ENCODE results near the gene APOL3. TPM values are rescaled to one million over a fixed set of nuclear protein-coding genes. Genes with fewer than 3 reads are reported as not detected.
A peak's percentile ranks its signal among the peaks of the same experiment; 100 is the strongest.

Gene APOL3
- total RNA-seq, 1 donor from 2014 or later: 2.3 TPM

DNA sequence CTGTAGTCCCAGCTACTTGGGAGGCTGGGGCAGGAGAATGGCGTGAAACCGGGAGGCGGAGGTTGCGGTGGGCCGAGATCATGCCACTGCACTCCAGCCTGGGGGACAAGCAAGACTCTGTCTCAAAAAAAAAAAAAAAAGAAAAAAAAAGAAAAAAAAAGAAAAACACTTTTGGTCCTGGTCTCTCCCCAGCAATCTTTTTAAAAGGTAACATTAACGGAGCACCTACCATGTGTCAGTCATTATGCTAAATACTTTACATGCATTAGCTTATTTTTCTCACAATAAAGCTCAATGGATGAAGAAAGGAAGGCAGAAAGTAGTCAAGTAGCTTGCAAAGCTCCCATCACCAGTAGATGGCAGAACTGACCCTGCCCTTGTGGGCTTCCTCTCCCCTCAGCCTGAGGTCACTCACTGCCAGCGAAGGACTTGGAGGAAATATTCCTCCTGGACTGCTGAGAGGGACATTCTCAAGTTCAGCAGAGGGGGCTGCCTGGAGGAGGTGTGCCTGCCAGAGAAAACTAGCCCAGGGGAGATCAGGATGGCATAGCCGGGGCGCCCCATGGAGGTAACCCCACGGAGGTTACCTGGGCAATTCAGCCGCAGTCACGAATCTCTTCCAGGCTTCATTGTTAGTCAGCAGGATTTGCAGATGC, 15.5 kb downstream of the APOL3 start:
- H3K4me3 Mint-ChIP-seq (ENCODE audit: unreplicated experiment): no peak overlapping the region
- H3K4me1 Mint-ChIP-seq (ENCODE audit: low read depth, unreplicated experiment): peaks cover 10% of the 10 kb centered on the region
- H3K4me1 ChIP-seq (ENCODE audit: insufficient read depth, low read length): no peaks in the 10 kb centered on the region
- no peaks in the 10 kb centered on the region for H3K9me3 ChIP-seq (ENCODE audit: insufficient read depth, low read depth, low read length)
- H3K27me3 ChIP-seq (ENCODE audit: insufficient read depth, low read length): peaks cover 18% of the 10 kb centered on the region
- no peak overlapping the region for H3K27ac ChIP-seq (ENCODE audit: low read depth, low read length)
- peaks cover 2% of the 10 kb centered on the region for H3K9me3 Mint-ChIP-seq (ENCODE audit: unreplicated experiment)
- no peak overlapping the region for H3K4me3 ChIP-seq (ENCODE audit: insufficient read depth, low read depth, low read length)
- peak overlapping the region; percentile 34 for H3K27ac Mint-ChIP-seq (ENCODE audit: unreplicated experiment)
- H3K9ac ChIP-seq (ENCODE audit: low read length): no peak overlapping the region
- peak; percentile 100 for FAIRE-seq
- DNase-seq (ENCODE audit: low read depth): peak; percentile 46
- H3K36me3 Mint-ChIP-seq (ENCODE audit: low read depth, unreplicated experiment): peaks cover 2% of the 10 kb centered on the region
- H3K36me3 ChIP-seq (ENCODE audit: insufficient read depth, low read length): no peaks in the 10 kb centered on the region
- no peaks in the 10 kb centered on the region for H3K79me2 ChIP-seq (ENCODE audit: insufficient read depth, low read length)
- H3K27me3 Mint-ChIP-seq (ENCODE audit: low read depth, unreplicated experiment): peaks cover 27% of the 10 kb centered on the region
- peak overlapping the region; percentile 12 for H3K4me2 ChIP-seq (ENCODE audit: low read length)
- H4K20me1 ChIP-seq (ENCODE audit: insufficient read depth, low read length): no peaks in the 10 kb centered on the region
- H2AFZ ChIP-seq (ENCODE audit: low read depth, low read length): peak overlapping the region; percentile 3
- TF ChIP-seq EZH2 (IDR thresholded peaks at IDR 0.05; ENCODE audit: insufficient read depth, low read length): no peak
- TF ChIP-seq, protein P1, sequence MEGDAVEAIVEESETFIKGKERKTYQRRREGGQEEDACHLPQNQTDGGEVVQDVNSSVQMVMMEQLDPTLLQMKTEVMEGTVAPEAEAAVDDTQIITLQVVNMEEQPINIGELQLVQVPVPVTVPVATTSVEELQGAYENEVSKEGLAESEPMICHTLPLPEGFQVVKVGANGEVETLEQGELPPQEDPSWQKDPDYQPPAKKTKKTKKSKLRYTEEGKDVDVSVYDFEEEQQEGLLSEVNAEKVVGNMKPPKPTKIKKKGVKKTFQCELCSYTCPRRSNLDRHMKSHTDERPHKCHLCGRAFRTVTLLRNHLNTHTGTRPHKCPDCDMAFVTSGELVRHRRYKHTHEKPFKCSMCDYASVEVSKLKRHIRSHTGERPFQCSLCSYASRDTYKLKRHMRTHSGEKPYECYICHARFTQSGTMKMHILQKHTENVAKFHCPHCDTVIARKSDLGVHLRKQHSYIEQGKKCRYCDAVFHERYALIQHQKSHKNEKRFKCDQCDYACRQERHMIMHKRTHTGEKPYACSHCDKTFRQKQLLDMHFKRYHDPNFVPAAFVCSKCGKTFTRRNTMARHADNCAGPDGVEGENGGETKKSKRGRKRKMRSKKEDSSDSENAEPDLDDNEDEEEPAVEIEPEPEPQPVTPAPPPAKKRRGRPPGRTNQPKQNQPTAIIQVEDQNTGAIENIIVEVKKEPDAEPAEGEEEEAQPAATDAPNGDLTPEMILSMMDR (IDR thresholded peaks at IDR 0.05; ENCODE audit: insufficient read depth, low read depth, low read length): peak; percentile 85

DNA sequence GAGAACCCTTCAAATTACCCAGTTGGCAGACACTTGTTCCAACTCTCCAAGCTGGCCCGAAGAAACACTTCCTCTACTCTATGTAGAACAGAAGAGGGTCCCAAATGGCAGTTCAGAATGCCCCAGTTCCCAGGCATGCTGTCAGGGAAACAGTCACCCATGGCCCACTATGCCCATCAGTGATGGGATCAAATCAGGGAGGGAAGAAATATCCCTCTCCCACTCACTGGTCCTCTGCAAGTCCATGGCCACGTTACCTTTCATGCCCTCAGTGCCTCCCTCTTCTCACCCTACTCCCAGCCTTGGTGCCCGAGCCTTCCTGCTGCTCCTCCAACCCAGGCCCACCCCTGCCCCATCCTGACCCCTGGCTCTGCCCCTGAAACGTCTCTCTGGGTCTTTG, 16.6 kb downstream of the APOL3 start:
- H3K9me3 ChIP-seq (ENCODE audit: insufficient read depth, low read depth, low read length): no peaks in the 10 kb centered on the region
- no peak overlapping the region for H3K4me3 ChIP-seq (ENCODE audit: insufficient read depth, low read depth, low read length)
- H3K9ac ChIP-seq (ENCODE audit: low read length): no peak overlapping the region
- H4K20me1 ChIP-seq (ENCODE audit: insufficient read depth, low read length): no peaks in the 10 kb centered on the region
- no peak overlapping the region for H2AFZ ChIP-seq (ENCODE audit: low read depth, low read length)
- FAIRE-seq: no peak
- TF ChIP-seq, protein P1 (IDR thresholded peaks at IDR 0.05; ENCODE audit: insufficient read depth, low read depth, low read length): no peak
- TF ChIP-seq EZH2 (IDR thresholded peaks at IDR 0.05; ENCODE audit: insufficient read depth, low read length): no peak
- no peak overlapping the region for H3K4me2 ChIP-seq (ENCODE audit: low read length)
- Mint-ChIP-seq H3K36me3 (ENCODE audit: low read depth, unreplicated experiment) (peaks cover 2% of the 10 kb centered on the region), H3K9me3 (ENCODE audit: unreplicated experiment) (peaks cover 2% of the 10 kb centered on the region), H3K27me3 (ENCODE audit: low read depth, unreplicated experiment) (peaks cover 31% of the 10 kb centered on the region), H3K4me3 (ENCODE audit: unreplicated experiment) (no peak overlapping the region), H3K4me1 (ENCODE audit: low read depth, unreplicated experiment) (peaks cover 10% of the 10 kb centered on the region), H3K27ac (ENCODE audit: unreplicated experiment) (no peak overlapping the region)
- H3K79me2 ChIP-seq (ENCODE audit: insufficient read depth, low read length): no peaks in the 10 kb centered on the region
- H3K27ac ChIP-seq (ENCODE audit: low read depth, low read length): no peak overlapping the region
- H3K27me3 ChIP-seq (ENCODE audit: insufficient read depth, low read length): peaks cover 17% of the 10 kb centered on the region
- DNase-seq (ENCODE audit: low read depth): no peak
- no peaks in the 10 kb centered on the region for H3K36me3 ChIP-seq (ENCODE audit: insufficient read depth, low read length)
- H3K4me1 ChIP-seq (ENCODE audit: insufficient read depth, low read length): no peaks in the 10 kb centered on the region
